Osteoblast (primary cell): ENCODE results near the gene CDC42BPA. TPM values are rescaled to one million over a fixed set of nuclear protein-coding genes. Genes with fewer than 3 reads are reported as not detected.

ENCODE experiments used
- DNase-seq: peaks from one replicate; pipeline ENCODE4 v3.0.0; 2011; ENCODE audit warnings: low spot score, mixed read lengths; ENCODE audit not compliant: insufficient read length; ENCODE audit errors: missing footprints
- H2AFZ ChIP-seq: 2 replicates; pipeline ENCODE4 v1.6.0; 2011; ENCODE audit warnings: mild to moderate bottlenecking, low read length
- H3K27ac ChIP-seq: 2 replicates; pipeline ENCODE4 v1.5.1; 2011; ENCODE audit warnings: mild to moderate bottlenecking, low read depth, low read length, moderate library complexity
- H3K27me3 ChIP-seq: 2 replicates; pipeline ENCODE4 v1.6.0; 2012; ENCODE audit warnings: mild to moderate bottlenecking, control low read depth, inconsistent platforms, low read length, moderate library complexity; ENCODE audit not compliant: insufficient read depth
- H3K36me3 ChIP-seq: 2 replicates; pipeline ENCODE4 v1.5.1; 2011; ENCODE audit warnings: mild to moderate bottlenecking, low read length, control low read depth, moderate library complexity; ENCODE audit not compliant: insufficient read depth
- H3K4me1 ChIP-seq: 2 replicates; pipeline ENCODE4 v1.5.1; 2011; ENCODE audit warnings: mild to moderate bottlenecking, low read length, control low read depth, moderate library complexity; ENCODE audit not compliant: insufficient read depth
- H3K4me2 ChIP-seq: 2 replicates; pipeline ENCODE4 v1.6.0; 2011; ENCODE audit warnings: mild to moderate bottlenecking, low read length; ENCODE audit not compliant: insufficient read depth
- H3K4me3 ChIP-seq: fragments of 200-600 bp; sonication (generic); 3 replicates; pipeline ENCODE4 v1.5.1; 2012; ENCODE audit warnings: mild to moderate bottlenecking, low read length, inconsistent platforms; ENCODE audit not compliant: insufficient read depth
- H3K79me2 ChIP-seq: 2 replicates; pipeline ENCODE4 v1.6.0; 2012; ENCODE audit warnings: mild to moderate bottlenecking, low read length, control low read depth, inconsistent platforms; ENCODE audit not compliant: insufficient read depth
- H3K9me3 ChIP-seq: 2 replicates; pipeline ENCODE4 v1.5.1; 2011; ENCODE audit warnings: low read depth, low read length, control low read depth
- H4K20me1 ChIP-seq: 2 replicates; pipeline ENCODE4 v1.6.0; 2012; ENCODE audit warnings: mild to moderate bottlenecking, low read length, control low read depth; ENCODE audit not compliant: insufficient read depth
- total RNA-seq: library from RNA; depleted of rRNA; stranded (reverse); fragments of >200 nt; gene quantifications from 2 replicates; pipeline ENCODE4 v1.2.3, GENCODE V29; 2012
- TF ChIP-seq, protein P1 (sequence below): IDR thresholded peaks from 2 replicates; pipeline ENCODE4 v1.5.1; 2011; ENCODE audit warnings: mild to moderate bottlenecking, low read depth, low read length, moderate library complexity; ENCODE audit errors: extremely low read depth

The CDC42BPA gene
- total RNA-seq, 1 donor = 77.8 TPM

DNA sequence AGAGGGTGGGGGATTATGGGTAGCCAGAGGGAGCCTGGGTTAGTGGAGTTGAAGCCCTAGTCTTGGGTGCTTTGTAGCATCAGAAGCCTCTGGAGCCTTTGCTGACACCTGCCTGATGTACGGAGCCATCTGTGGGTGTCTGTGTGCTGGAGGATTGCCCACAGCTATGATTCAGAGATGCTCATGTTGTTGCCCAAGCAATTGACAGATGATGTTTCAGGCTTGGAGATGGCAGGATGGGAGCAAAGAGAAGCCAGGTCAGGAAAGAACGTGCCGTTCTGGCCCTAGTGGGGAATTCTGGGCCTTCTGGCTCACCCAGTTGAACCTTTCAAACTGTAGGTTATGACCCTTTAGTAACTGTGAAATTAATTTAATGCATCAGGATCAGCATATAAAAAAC is 350.6 kb downstream of the CDC42BPA start:
- Histone ChIP-seq H3K9me3 (peaks cover 3% of the 10 kb centered on the region), H4K20me1 (no peaks in the 10 kb centered on the region), H3K27ac (no peak overlapping the region), H3K4me2 (no peak overlapping the region), H3K4me3 (no peak overlapping the region), H3K27me3 (no peaks in the 10 kb centered on the region), H3K4me1 (no peaks in the 10 kb centered on the region), H2AFZ (no peak overlapping the region), H3K79me2 (no peaks in the 10 kb centered on the region), H3K36me3 (no peaks in the 10 kb centered on the region)
- no peak for DNase-seq
- TF ChIP-seq, protein P1, sequence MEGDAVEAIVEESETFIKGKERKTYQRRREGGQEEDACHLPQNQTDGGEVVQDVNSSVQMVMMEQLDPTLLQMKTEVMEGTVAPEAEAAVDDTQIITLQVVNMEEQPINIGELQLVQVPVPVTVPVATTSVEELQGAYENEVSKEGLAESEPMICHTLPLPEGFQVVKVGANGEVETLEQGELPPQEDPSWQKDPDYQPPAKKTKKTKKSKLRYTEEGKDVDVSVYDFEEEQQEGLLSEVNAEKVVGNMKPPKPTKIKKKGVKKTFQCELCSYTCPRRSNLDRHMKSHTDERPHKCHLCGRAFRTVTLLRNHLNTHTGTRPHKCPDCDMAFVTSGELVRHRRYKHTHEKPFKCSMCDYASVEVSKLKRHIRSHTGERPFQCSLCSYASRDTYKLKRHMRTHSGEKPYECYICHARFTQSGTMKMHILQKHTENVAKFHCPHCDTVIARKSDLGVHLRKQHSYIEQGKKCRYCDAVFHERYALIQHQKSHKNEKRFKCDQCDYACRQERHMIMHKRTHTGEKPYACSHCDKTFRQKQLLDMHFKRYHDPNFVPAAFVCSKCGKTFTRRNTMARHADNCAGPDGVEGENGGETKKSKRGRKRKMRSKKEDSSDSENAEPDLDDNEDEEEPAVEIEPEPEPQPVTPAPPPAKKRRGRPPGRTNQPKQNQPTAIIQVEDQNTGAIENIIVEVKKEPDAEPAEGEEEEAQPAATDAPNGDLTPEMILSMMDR = no peak

GRCh38 chr1:226966683-226967082 is 351.6 kb downstream of the CDC42BPA start:
- no peak overlapping the region for H3K27ac ChIP-seq
- H3K4me2 ChIP-seq = no peak overlapping the region
- H4K20me1 ChIP-seq = no peaks in the 10 kb centered on the region
- no peaks in the 10 kb centered on the region for H3K27me3 ChIP-seq
- TF ChIP-seq, protein P1 = no peak
- no peaks in the 10 kb centered on the region for H3K79me2 ChIP-seq
- no peak for DNase-seq
- H2AFZ ChIP-seq = no peak overlapping the region
- H3K4me1 ChIP-seq = no peaks in the 10 kb centered on the region
- H3K9me3 ChIP-seq = no peaks in the 10 kb centered on the region
- H3K36me3 ChIP-seq = no peaks in the 10 kb centered on the region
- no peak overlapping the region for H3K4me3 ChIP-seq

DNA sequence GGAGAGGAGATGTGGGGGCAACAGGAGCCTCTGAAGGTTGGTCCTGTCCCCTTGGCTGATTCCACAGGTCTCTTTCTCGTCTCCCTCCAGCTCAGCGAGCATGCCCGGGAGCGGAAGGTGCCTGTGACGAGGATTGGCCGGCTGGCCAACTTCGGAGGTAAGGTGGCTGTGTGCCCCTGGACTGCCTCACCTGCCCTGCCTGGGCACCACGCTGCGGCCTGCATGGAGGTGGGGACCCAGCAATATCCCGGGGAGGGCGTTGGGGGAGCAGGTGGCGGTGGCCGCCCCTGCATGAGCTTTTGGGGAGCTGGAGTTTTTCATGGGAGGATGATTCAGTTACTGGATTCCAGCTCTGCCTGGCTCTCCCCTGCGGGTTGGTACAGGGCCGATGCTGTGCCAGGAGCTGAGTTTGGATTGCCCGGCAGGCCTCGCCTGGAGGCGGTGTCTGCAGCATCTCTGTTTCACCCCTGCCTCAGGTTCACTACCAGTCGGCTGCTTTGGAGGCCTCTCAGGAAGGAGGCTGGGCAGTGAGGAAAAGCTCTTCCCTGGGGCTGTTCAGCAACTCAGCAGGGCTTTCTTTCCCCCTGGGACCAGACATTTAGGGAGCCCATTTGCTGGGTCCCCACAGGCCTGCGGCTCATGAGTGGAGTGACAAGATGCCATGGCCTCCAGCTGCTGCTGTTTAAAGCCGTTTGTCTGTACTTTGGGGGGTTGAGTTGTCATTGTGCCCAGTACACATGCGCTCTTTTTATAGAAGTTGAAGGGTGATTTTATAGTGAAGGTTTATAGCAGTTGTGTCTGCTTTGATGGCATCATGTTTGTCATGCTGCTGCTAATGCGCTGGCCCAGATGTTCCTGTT is 352.5 kb downstream of the CDC42BPA start:
- Histone ChIP-seq H3K9me3 (no peaks in the 10 kb centered on the region), H3K4me1 (no peaks in the 10 kb centered on the region), H4K20me1 (no peaks in the 10 kb centered on the region), H3K36me3 (no peaks in the 10 kb centered on the region), H3K27me3 (no peaks in the 10 kb centered on the region), H3K79me2 (no peaks in the 10 kb centered on the region), H3K27ac (no peak overlapping the region), H2AFZ (no peak overlapping the region), H3K4me3 (no peak overlapping the region), H3K4me2 (no peak overlapping the region)
- TF ChIP-seq, protein P1 = no peak
- DNase-seq = peak; percentile 31

DNA sequence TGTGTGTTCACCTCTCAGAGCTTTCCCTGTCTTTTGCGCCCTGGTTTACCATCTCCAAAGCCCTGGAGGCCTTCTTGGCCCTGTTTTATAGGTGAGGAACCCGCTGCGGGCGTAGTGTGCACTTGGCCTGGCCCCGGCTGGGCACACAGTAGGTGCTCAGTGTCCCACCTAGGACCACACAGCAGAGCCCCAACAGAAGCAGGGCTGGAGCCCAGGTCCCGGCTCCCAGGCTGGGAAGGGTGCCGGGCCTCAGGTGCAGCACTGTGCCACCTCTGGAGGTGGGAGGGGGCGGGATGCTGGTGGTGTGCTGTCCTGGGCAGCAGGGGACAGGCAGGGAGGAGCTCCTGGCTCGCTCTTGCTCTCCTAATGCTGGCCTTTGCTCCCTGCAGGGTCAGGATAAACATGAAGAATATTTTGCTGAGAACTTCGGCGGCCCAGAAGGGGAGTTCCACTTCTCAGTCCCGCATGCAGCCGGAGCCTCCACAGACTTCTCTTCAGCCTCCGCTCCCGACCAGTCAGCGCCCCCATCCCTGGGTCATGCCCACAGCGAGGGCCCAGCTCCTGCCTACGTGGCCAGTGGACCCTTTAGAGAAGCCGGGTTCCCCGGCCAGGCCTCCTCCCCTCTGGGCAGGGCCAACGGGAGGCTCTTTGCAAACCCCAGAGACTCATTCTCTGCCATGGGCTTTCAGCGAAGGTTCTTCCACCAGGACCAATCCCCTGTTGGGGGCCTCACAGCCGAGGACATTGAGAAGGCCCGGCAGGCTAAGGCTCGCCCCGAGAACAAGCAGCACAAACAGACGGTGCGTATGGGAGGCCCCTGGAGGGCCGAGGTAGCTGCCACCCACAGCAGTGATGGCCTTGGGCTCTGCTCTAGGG is 353.4 kb downstream of the CDC42BPA start:
- TF ChIP-seq, protein P1 = no peak
- no peaks in the 10 kb centered on the region for H3K36me3 ChIP-seq
- no peak overlapping the region for H3K4me2 ChIP-seq
- no peak overlapping the region for H2AFZ ChIP-seq
- H3K9me3 ChIP-seq = no peaks in the 10 kb centered on the region
- H4K20me1 ChIP-seq = no peaks in the 10 kb centered on the region
- H3K4me1 ChIP-seq = no peaks in the 10 kb centered on the region
- H3K4me3 ChIP-seq = no peak overlapping the region
- H3K27ac ChIP-seq = no peak overlapping the region
- no peaks in the 10 kb centered on the region for H3K27me3 ChIP-seq
- DNase-seq = peak; percentile 61
- no peaks in the 10 kb centered on the region for H3K79me2 ChIP-seq
